IPS-NIHi7 (cell line): ENCODE results near the gene TMEM143.
"Not testable (repeated sequence)": the region's sequence is repeated elsewhere in the genome, so short reads cannot be mapped to it uniquely, and the experiment has no call there.

Experiments
- DNase-seq: peaks from one replicate; pipeline ENCODE4 v3.0.0; 2012; ENCODE audit warnings: mixed read lengths; ENCODE audit errors: extremely low spot score

TMEM143 gene

GRCh38 chr19:48330012-48330681 lies 33.6 kb downstream of the TMEM143 start:
- peak; percentile 78 for DNase-seq

- DNase-seq: peak; percentile 37
These were observed 34.4 kb downstream of the TMEM143 start for GRCh38 chr19:48329167-48329891.

GRCh38 chr19:48325265-48325910 lies 38.4 kb downstream of the TMEM143 start, which contains the start of gene EMP3:
TSS of gene EMP3 (plus strand) at chr19:48325552. CDS start at chr19:48326845, 1,293 bp downstream.
- peak; percentile 75 for DNase-seq

- DNase-seq: peak; percentile 93
These were observed 41.8 kb downstream of the TMEM143 start for GRCh38 chr19:48321622-48322591.

- DNase-seq: peak; percentile 98
These were observed 42.4 kb downstream of the TMEM143 start for GRCh38 chr19:48321372-48321621.

GRCh38 chr19:48319647-48320541 lies 43.8 kb downstream of the TMEM143 start:
- peak; percentile 75 for DNase-seq

GRCh38 chr19:48318286-48318987 lies 45.3 kb downstream of the TMEM143 start:
- DNase-seq: no peak

GRCh38 chr19:48317708-48317960 lies 46.1 kb downstream of the TMEM143 start:
- DNase-seq: not testable (repeated sequence)

- DNase-seq: no peak
These were observed 48.0 kb downstream of the TMEM143 start for GRCh38 chr19:48315712-48316111.

- DNase-seq: no peak
These were observed 52.4 kb downstream of the TMEM143 start for GRCh38 chr19:48311384-48311783.

- DNase-seq: no peak
These were observed 53.5 kb downstream of the TMEM143 start for GRCh38 chr19:48310227-48310626.

- not testable (repeated sequence) for DNase-seq
These were observed 54.0 kb downstream of the TMEM143 start for GRCh38 chr19:48309731-48310130.

- peak; percentile 54 for DNase-seq
These were observed 54.8 kb downstream of the TMEM143 start for GRCh38 chr19:48308631-48309586.

- no peak for DNase-seq
These were observed 59.9 kb downstream of the TMEM143 start for GRCh38 chr19:48303866-48304265.

- DNase-seq: no peak
These were observed 60.4 kb downstream of the TMEM143 start for GRCh38 chr19:48303367-48303766.

GRCh38 chr19:48302600-48302959 lies 61.2 kb downstream of the TMEM143 start:
- no peak for DNase-seq

- no peak for DNase-seq
These were observed 61.7 kb downstream of the TMEM143 start for GRCh38 chr19:48301886-48302599.

GRCh38 chr19:48297975-48298374 lies 65.8 kb downstream of the TMEM143 start:
- DNase-seq: no peak
